Fibroblast of mammary gland (primary cell): Measurements from ENCODE around the gene CHST1.

Experiments
- DNase-seq: peaks from one replicate; pipeline ENCODE4 v3.0.0-alpha.2; 2010; ENCODE audit warnings: low read depth
- H3K4me3 ChIP-seq: 2 replicates; pipeline ENCODE4 v1.5.1; 2011; ENCODE audit warnings: low read depth, mild to moderate bottlenecking, low read length, moderate library complexity; ENCODE audit not compliant: control insufficient read depth
- CTCF ChIP-seq: conservative IDR thresholded peaks from 2 replicates; pipeline ENCODE4 v1.5.1; 2011; ENCODE audit warnings: low read depth, low read length, inconsistent platforms; ENCODE audit not compliant: control insufficient read depth, insufficient read depth

CHST1 gene

GRCh38 chr11:45702511-45702910, 37.1 kb upstream of the CHST1 start:
- TF ChIP-seq CTCF, result no peak
- DNase-seq, result no peak
- H3K4me3 ChIP-seq, result no peak overlapping the region

GRCh38 chr11:45698777-45699497, 33.5 kb upstream of the CHST1 start:
- no peak for TF ChIP-seq CTCF
- DNase-seq, result no peak
- H3K4me3 ChIP-seq, result no peak overlapping the region

GRCh38 chr11:45692808-45693453, 27.5 kb upstream of the CHST1 start:
- no peak for TF ChIP-seq CTCF
- DNase-seq, result no peak
- no peak overlapping the region for H3K4me3 ChIP-seq

GRCh38 chr11:45688472-45689033, 23.1 kb upstream of the CHST1 start:
- TF ChIP-seq CTCF, result no peak
- DNase-seq, result no peak
- no peak overlapping the region for H3K4me3 ChIP-seq

GRCh38 chr11:45687836-45688235, 22.4 kb upstream of the CHST1 start:
- no peak for DNase-seq
- H3K4me3 ChIP-seq, result no peak overlapping the region
- TF ChIP-seq CTCF, result no peak

GRCh38 chr11:45685964-45686537, 20.6 kb upstream of the CHST1 start:
- DNase-seq, result no peak
- TF ChIP-seq CTCF, result no peak
- no peak overlapping the region for H3K4me3 ChIP-seq
